ENCODE data around the gene GOLGA1. TPM values are rescaled to one million over a fixed set of nuclear protein-coding genes. Genes with fewer than 3 reads are reported as not detected.

GOLGA1 gene
- total and polyA plus RNA-seq, 2 of the 13 experiments (the other 11 are each of a cell fraction or from before 2014, with no cell fraction given), result 12.7 to 15.9 TPM

- no TSS peak for BruUV-seq (replicated peaks)
- POLR2A ChIA-PET, result no interaction called here
- H3K4me3 ChIP-seq (replicated peaks in 1 of 3; ENCODE audit: insufficient read depth in 1 of 3, low read depth in 2 of 3, low read length in 3 of 3), result no peak overlapping the region
- H3K27ac ChIP-seq (ENCODE audit: extremely low read length, insufficient read depth, low read length), result no peak overlapping the region
- peaks cover 7 to 18% of the 10 kb centered on the region in 2 experiments; a peak in 3 of 5 replicates for H3K36me3 ChIP-seq (replicated peaks in 1 of 2; ENCODE audit: control insufficient read depth in 1 of 2, insufficient read depth in 2 of 2, low read length in 2 of 2)
- H3K9me3 ChIP-seq (ENCODE audit: low read length), result no peaks in the 10 kb centered on the region
- H4K20me1 ChIP-seq (ENCODE audit: insufficient read depth, low read length), result no peaks in the 10 kb centered on the region
- ATAC-seq (no peak), FAIRE-seq (no peak), DNase-seq (ENCODE audit: low spot score) (no peak)
- CTCF ChIA-PET (ENCODE audit: low intra/inter-chr PET ratio, low total read pairs), result no interaction called here
- no peak overlapping the region for H2AFZ ChIP-seq (ENCODE audit: low read length)
- in situ Hi-C loops (cut with HindIII; ENCODE audit: extremely low pct_ligation_motif_present, low pct_unique_long_range_greater_than_20kb) (no loop called here), intact Hi-C loops (cut with micrococcal nuclease; ENCODE audit: unreplicated experiment) (no loop called here)
- 96% methylated on average over 9 of the region's 9 CpGs for WGBS (ENCODE audit: low lambda C conversion rate)
- H3K4me2 ChIP-seq (ENCODE audit: low read depth, low read length), result no peak overlapping the region
- H3K27me3 ChIP-seq (ENCODE audit: control insufficient read depth in 1 of 2, insufficient read depth in 2 of 2, low read length in 2 of 2), result no peaks in the 10 kb centered on the region
- TF ChIP-seq MBNL3 (CRISPR knock-in tag; conservative IDR thresholded peaks at IDR 0.05), result no peak
- TF ChIP-seq NFE2L2 (IDR thresholded peaks at IDR 0.05; ENCODE audit: low read length), result peak; percentile 38
- TF ChIP-seq FOXP4 (CRISPR knock-in tag; IDR thresholded peaks at IDR 0.05), result no peak
- no peak for TF ChIP-seq ZNF33B (CRISPR knock-in tag; IDR thresholded peaks at IDR 0.05)
- TF ChIP-seq TIGD3 (CRISPR knock-in tag; IDR thresholded peaks at IDR 0.05; ENCODE audit: borderline replicate concordance), result no peak
- TF ChIP-seq PRPF4 (IDR thresholded peaks at IDR 0.05; ENCODE audit: low read depth, low read length, poor library complexity, severe bottlenecking), result no peak
- H3K79me2 ChIP-seq (ENCODE audit: insufficient read depth, low read length), result no peaks in the 10 kb centered on the region
- H3K4me1 ChIP-seq (ENCODE audit: insufficient read depth, low read length), result peaks cover 23% of the 10 kb centered on the region
- H3K9ac ChIP-seq (ENCODE audit: insufficient read depth, low read depth, low read length), result no peak overlapping the region
Observed at GRCh38 chr9:124899845-124900244, 41.0 kb downstream of the GOLGA1 start.

All from HepG2 (cell line).